ENCODE results near the gene SF3B3.

DNA sequence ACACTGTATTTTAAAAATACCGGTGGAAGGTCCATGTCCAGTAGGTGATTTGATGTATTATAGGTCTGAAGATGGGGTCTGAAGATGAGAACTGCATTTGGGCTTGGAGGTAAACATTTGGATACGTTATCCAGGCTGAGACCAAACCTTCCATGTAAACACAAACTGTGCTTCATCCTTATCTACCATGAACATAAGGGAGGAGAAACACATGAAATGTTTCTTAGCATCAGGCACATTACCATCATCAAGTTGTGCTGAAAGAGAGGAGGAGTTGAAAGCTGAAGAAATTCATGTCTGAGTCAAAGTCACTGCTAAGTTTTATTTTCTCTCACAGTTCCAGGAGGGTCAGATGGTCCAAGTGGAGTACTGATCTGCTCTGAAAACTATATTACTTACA lies 11.4 kb downstream of the SF3B3 start:
- TF ChIP-seq, protein P1, sequence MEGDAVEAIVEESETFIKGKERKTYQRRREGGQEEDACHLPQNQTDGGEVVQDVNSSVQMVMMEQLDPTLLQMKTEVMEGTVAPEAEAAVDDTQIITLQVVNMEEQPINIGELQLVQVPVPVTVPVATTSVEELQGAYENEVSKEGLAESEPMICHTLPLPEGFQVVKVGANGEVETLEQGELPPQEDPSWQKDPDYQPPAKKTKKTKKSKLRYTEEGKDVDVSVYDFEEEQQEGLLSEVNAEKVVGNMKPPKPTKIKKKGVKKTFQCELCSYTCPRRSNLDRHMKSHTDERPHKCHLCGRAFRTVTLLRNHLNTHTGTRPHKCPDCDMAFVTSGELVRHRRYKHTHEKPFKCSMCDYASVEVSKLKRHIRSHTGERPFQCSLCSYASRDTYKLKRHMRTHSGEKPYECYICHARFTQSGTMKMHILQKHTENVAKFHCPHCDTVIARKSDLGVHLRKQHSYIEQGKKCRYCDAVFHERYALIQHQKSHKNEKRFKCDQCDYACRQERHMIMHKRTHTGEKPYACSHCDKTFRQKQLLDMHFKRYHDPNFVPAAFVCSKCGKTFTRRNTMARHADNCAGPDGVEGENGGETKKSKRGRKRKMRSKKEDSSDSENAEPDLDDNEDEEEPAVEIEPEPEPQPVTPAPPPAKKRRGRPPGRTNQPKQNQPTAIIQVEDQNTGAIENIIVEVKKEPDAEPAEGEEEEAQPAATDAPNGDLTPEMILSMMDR (conservative IDR thresholded peaks at IDR 0.05 in 1 of 2, IDR thresholded peaks at IDR 0.05 in 1 of 2; ENCODE audit: low read depth in 1 of 2, low read length in 2 of 2): no peak
- no peak for TF ChIP-seq EZH2 (IDR thresholded peaks at IDR 0.05; ENCODE audit: low read length, missing control alignments)
